GM10847 (cell line): ENCODE data around the gene TREX2.

ENCODE experiments used
- POLR2A ChIP-seq: IDR thresholded peaks from 2 replicates; pipeline ENCODE4 v1.6.1; 2011; ENCODE audit not compliant: insufficient read length; ENCODE audit errors: extremely low read depth

Gene TREX2

DNA sequence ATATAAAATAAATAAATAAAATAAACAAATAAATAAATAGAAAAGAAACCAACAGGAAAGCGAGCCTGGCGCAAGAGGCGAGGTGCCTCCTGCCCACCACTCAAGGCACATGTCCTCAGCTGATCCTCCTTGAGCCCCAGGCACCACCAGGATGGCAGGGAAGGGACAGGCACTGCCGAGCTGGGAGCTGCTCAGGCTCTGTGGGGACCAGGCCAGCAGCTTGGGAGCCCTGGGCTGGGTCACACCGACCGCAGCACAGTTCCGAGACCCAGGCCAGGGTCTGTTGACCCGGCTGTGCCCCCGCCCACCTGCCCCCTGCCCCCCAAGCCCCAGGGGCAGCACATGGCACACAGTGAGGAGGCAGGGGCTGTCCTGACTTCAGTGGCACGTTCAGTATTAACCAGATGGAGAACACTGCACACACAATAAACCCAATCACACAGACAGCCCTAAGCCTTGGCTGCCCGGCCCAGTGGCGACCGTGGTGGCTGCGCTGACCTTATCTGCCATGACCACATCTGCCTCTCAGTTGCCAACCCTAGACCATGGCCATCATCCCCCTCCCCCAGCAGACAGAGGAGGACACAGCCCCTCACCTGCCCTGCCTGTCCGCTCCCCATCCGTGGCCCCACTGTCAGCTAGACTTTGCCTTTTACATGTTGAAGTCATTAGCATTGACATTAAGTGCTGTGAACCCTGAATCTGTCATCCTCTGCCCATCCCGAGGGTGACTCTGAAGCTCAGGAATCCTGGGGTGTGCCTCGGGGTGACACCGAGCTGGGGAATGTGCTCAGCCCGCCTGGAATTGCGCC lies 2.9 kb upstream of the TREX2 start:
- TF ChIP-seq POLR2A: no peak

DNA sequence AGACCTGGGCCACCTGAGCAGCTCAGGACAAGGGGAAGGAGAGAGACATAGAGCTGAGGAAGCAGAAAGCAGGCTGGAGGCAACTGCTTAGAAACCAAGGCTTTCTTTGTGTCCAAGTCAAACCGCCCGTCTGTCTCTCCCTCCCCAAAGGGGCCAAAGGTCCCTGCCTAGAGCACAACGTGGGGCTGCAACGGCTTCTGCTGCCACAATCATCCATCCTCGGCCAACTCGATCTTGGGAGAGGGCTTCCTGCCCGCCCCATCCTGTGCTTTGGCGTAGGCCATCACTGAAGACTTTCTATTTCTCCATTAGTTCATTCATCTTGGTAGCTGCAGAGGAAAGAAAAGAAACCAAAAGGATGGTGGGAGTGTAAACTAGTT lies 1.7 kb upstream of the TREX2 start:
- no peak for TF ChIP-seq POLR2A

- no peak for TF ChIP-seq POLR2A
Observed at GRCh38 chrX:153446950-153447580, 1.2 kb upstream of the TREX2 start.

- no peak for TF ChIP-seq POLR2A
Observed at GRCh38 chrX:153446636-153446936, 730 bp upstream of the TREX2 start.

DNA sequence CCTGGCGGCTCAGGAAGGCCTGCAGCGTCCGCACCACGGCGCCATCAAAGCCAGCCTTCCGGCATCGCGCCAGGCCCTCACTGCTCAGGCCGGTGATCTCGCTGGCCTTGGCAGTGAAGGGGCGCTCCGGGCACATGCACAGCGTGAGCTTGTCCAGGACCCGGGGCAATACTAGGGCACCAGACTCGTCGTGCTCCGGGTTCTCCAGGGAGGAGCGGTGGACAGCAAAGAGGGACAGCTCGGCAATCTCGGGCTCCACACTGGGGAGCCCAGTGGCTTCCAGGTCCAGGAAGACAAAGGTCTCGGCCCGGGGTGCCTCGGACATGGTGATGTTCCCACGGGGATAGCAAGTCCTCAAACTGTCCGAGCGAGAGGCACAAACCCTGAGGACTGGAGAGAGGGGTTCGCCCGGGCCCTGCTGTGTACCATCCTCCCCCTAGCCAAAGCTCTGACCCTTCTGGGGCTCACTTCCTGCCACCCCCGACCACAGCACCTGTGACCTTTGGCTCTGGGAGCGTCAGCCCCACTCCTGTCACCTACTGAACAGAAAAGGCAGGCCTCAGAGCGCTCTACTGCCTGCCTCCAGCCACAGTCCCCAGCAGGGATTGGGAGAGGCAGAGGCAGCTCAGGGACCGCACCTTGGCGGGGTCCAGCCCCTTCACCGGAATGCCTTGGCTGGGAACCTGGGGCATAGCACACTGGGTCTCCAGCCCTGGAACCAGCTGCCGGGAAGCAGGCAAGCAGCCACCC lies 575 bp downstream of the TREX2 start:
- TF ChIP-seq POLR2A: no peak

- TF ChIP-seq POLR2A: no peak
Observed at GRCh38 chrX:153444333-153445011, 1.4 kb downstream of the TREX2 start.

GRCh38 chrX:153443476-153444332 lies 2.2 kb downstream of the TREX2 start:
- no peak for TF ChIP-seq POLR2A

DNA sequence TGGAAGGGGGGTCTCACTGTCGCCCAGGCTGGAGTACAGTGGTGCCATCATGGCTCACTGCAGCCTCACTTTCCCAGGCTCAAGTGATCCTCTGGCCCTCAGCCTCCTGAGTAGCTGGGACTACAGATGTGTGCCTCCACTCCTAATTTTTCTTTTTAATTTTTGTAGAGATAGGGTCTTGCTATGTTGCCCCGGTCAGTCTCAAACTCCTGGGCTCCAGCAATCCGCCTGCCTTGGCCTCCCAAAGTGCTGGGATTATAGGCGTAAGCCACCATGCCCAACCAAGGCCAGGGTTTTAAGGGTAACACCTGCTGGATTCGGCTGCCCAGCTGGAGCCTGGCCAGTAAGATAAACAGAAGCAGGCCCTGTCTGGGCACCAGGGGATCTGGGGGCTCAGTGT lies 3.4 kb downstream of the TREX2 start:
- TF ChIP-seq POLR2A: no peak

DNA sequence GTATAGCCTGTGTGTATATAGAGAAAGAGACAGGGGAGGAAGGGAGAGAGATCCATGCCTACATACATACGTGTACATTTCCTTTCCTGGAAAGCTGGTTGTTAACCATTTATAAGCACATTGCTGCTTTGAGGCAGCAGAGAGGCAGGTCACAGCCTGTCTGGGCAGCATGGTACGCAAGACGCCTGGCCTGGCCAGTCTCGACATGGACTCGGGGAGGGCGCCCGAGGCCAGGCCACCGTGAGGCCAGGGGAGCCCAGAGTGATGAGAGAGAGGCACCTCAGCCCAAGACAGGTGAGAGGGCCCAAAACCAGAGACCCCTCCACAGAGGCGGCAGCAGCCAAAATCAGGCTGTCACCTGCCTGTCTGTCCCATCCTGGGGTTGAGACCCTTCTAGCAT lies 3.9 kb downstream of the TREX2 start:
- TF ChIP-seq POLR2A: no peak

- no peak for TF ChIP-seq POLR2A
Observed at GRCh38 chrX:153441296-153441695, 4.6 kb downstream of the TREX2 start.

DNA sequence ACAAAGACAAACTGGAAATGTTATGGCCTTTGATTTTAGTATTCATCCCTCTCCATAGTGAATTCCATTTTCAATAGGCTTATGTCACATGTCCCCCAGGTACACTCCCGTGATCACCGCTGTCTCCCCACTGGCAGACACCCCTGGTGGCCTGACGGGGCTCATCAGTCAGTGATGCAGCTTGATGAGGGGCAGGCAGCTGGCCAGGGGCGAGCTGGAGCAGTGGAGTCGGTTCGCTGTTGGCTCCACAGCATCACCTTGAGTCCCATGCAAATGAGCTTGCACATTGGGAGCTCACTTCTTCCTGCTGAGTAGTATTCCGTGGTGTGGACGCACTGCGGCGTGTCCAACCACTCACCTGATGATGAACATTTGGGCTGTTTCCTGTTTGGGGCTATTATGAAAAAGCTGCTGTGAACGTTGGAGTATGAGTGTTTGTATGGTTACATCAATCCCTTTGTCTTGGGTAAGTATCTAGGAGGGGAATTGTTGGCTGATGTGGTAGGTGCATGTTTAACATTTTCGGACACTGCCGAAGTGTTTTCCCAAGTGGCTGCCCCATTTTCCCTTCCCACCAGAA lies 5.2 kb downstream of the TREX2 start:
- no peak for TF ChIP-seq POLR2A

- no peak for TF ChIP-seq POLR2A
Observed at GRCh38 chrX:153439977-153440376, 5.9 kb downstream of the TREX2 start.

DNA sequence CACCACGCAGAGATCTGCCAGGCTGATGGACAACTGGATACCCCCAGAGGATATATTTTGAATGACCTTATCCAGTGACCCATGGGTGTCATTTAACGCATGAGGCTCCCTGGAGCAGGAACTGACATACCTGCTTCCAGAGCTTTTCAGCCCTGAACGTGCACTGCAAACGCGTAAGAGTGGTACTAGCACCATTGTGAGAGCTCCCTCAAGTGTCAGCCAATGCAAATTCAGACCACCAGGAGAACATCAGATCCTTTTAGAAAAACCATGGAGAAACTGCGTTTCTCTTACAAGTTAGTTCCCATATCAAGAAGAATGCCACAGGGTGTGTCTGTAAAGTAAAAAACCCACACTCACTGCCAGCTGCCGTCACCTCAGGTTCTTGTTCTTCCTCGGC lies 7.3 kb downstream of the TREX2 start:
- no peak for TF ChIP-seq POLR2A

DNA sequence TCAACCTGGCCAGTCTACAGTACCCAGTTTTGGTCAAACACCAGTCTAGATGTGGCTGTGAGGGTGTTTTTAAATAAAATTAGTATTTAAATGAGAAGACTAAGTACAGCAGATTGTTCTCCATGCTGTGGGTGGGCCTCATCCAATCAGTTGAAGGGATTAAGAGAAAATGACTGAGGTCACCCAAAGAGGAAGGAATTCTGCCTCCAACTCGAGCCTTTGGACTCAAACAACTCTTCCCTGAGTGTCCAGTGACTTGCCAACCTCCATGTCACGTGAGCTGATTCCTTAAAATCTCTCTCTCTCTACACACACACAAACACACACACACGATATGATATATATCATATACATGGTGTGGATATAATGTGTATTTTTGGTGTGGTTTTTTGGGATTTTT lies 10.0 kb downstream of the TREX2 start:
- no peak for TF ChIP-seq POLR2A
